ENCODE measurements around the gene KRTAP10-6.
A peak's percentile ranks its signal among the peaks of the same experiment; 100 is the strongest.
"Not testable (repeated sequence)": the region's sequence is repeated elsewhere in the genome, so short reads cannot be mapped to it uniquely, and the experiment has no call there.

KRTAP10-6 gene

DNA sequence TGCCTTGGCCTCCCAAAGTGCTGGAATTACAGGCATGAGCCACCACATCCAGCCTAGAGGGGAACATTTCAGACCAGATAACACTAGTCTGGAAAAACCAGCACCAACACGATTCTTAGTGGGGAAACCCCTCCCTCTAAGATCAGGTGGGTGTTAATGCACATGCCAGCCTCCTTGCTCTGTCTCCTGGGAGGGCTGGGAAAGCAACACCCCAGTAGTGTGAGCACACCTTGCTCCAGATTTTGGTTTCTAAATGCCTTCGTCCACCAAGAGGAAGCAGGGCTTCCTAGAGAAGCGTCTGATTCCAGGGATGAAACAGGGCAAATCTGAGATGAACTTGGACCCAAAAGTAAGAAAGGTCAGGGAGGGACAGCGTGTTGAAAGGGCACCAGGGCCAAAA, 21.0 kb downstream of the KRTAP10-6 start:
- no peak overlapping the region for H3K27ac ChIP-seq
- no peak for TF ChIP-seq Cebpa-rat (IDR thresholded peaks at IDR 0.05)
- no peak overlapping the region for H3K4me3 ChIP-seq
- H3K9me3 ChIP-seq, result peaks cover 17% of the 10 kb centered on the region
- H3K27me3 ChIP-seq, result no peaks in the 10 kb centered on the region
- peaks cover 5% of the 10 kb centered on the region for H3K4me1 ChIP-seq
- H4K20me1 ChIP-seq, result no peaks in the 10 kb centered on the region
- H3K9ac ChIP-seq, result no peak overlapping the region
- no peak overlapping the region for H3K4me2 ChIP-seq
- no peaks in the 10 kb centered on the region for H3K36me3 ChIP-seq

DNA sequence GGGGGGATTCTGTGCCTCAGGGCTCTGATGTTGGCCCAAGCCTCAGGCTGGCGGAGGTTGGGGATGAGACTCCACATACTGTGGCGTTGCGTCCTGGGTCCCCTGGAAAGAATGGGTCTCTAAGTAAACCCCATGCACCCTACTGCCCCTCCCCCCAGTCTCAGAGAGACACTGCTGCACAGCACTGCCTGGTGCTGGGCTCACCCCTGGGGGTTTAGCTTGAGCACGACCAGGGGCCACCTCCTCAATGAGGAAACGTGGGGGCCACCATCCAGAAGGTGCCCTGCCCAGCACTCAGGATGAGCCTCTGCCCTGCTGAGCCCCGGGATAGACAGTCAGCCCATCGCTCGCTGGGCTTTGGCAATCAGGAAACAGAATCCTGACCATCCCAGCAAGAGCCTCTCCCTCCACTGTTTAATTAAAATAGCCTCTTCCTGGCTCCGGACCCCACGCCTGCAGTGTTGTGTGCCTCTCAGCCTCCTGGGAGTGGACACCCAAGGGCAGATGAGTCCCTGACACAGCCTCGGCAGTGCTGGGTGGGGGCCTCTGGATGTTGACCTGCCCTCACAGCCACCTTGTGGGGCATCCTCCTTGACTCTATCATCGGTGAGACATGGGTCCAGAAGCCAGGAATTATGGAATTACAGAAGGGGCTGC, 22.3 kb downstream of the KRTAP10-6 start:
- Histone ChIP-seq H4K20me1 (no peaks in the 10 kb centered on the region), H3K4me2 (no peak overlapping the region), H3K27ac (no peak overlapping the region), H3K27me3 (no peaks in the 10 kb centered on the region), H3K9ac (no peak overlapping the region), H3K36me3 (no peaks in the 10 kb centered on the region), H3K4me3 (no peak overlapping the region), H3K9me3 (peaks cover 16% of the 10 kb centered on the region), H3K4me1 (peaks cover 5% of the 10 kb centered on the region)
- no peak for TF ChIP-seq Cebpa-rat (IDR thresholded peaks at IDR 0.05)

DNA sequence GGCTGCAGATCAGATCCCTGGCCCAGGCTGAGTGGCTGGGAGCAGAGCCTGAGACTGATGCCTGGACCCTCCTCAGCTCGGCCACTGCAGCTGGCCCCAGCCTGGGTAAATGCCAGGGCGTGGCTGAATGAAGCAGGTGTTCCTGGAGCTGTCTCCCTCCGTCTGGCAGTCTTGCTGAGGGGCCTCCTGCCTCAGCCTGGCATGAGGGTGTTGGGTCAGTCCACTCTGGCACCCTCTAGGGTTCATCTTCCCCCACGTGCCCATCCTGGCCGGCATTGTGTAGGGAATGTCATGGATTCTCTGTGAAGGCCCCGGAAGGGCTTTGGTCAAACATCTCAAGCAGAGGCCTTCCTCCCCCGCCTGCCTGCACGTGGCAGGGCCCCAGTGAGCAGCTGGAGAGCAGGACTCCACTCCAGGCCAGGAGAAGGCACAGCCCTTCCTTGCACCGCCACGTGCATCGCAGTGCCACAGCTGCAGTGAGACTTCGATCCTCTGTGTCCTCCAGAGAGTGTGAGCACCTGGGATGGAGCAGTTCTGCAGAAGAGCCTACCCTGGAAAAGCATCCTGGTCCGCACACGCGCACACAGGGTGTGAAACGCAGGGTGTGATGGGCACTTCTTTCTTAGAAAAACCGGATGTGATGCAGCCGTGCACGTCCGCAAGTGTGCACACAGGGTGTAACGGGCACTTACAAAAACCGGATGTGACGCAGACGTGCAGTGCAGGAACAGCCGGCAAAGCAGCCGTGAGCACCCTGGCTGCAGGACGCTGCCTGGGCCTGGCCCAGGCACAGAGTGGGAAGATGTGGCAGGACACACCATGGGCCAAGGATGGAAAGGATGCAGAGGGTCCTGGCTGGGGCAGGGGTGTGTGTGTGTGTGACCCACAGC, 23.4 kb downstream of the KRTAP10-6 start:
- Histone ChIP-seq H3K4me2 (no peak overlapping the region), H3K9ac (no peak overlapping the region), H3K36me3 (no peaks in the 10 kb centered on the region), H3K27me3 (no peaks in the 10 kb centered on the region), H3K4me3 (no peak overlapping the region), H3K27ac (no peak overlapping the region), H3K9me3 (peaks cover 18% of the 10 kb centered on the region), H4K20me1 (no peaks in the 10 kb centered on the region), H3K4me1 (peaks cover 5% of the 10 kb centered on the region)
- TF ChIP-seq Cebpa-rat (IDR thresholded peaks at IDR 0.05), result no peak

DNA sequence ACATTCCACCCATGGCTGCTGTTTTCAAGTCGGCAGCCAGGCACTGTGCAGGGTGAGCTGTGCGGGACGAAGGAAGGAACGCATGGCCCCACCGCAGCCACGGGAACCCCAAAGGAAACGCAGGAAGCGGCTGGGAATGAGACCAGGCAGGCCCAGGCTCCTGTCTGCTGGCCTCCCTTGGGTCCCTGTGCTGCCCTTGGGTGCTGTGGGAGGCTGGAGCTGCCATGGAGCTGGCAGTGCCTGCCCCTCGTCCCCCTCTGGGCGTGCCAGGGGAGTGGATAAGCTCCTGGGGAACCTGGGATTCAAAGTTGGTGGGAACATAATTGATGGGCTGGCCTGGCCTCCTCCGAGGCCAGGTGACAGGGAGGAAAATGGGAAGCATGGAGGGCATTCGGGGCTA, 24.0 kb downstream of the KRTAP10-6 start:
- no peaks in the 10 kb centered on the region for H3K27me3 ChIP-seq
- H3K9me3 ChIP-seq, result peaks cover 19% of the 10 kb centered on the region
- no peaks in the 10 kb centered on the region for H3K36me3 ChIP-seq
- no peak overlapping the region for H3K9ac ChIP-seq
- no peak overlapping the region for H3K27ac ChIP-seq
- no peak overlapping the region for H3K4me3 ChIP-seq
- no peaks in the 10 kb centered on the region for H4K20me1 ChIP-seq
- H3K4me2 ChIP-seq, result no peak overlapping the region
- H3K4me1 ChIP-seq, result peaks cover 5% of the 10 kb centered on the region
- TF ChIP-seq Cebpa-rat (IDR thresholded peaks at IDR 0.05), result no peak

- Histone ChIP-seq H4K20me1 (no peaks in the 10 kb centered on the region), H3K4me1 (peaks cover 5% of the 10 kb centered on the region), H3K27ac (no peak overlapping the region), H3K9me3 (peaks cover 19% of the 10 kb centered on the region), H3K4me3 (no peak overlapping the region), H3K36me3 (no peaks in the 10 kb centered on the region), H3K4me2 (no peak overlapping the region), H3K27me3 (no peaks in the 10 kb centered on the region), H3K9ac (no peak overlapping the region)
- TF ChIP-seq Cebpa-rat (IDR thresholded peaks at IDR 0.05), result no peak
Observed at GRCh38 chr21:44567481-44568171, 24.7 kb downstream of the KRTAP10-6 start.

- Histone ChIP-seq H3K27me3 (no peaks in the 10 kb centered on the region), H3K27ac (no peak overlapping the region)
Observed at GRCh38 chr21:44566403-44566802, 25.9 kb downstream of the KRTAP10-6 start.

DNA sequence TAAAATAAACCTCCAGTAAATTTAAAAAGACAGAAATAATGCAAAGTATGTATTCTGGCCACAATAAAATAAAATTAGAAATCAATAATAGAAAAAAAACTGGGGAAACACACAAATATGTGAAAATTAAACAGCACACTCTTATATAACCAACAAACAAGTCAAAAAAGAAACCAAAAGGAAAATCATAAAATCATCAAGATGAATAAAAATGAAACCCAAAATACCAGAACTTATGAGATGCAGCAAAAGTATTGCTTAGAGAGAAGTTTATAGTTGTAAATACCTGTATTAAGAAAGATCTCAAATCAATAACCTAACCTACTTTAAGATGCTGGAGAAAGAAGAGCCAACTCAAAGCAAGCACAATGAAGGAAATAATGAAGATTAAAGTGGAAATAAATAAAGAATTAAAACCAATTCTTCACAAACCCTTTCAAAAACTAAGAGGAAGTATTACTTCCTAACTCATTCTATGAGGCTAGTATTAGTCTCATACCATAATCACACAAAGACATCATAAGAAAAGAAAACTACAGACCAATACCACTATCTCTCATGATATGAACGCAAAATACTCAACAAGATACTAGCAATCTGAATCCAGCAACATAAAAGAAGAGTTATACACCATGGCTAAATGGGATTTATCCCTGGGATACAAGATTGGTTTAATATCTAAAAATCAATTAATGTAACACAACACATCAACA, 27.3 kb downstream of the KRTAP10-6 start:
- H3K27me3 ChIP-seq, result no peaks in the 10 kb centered on the region
- TF ChIP-seq Cebpa-rat (IDR thresholded peaks at IDR 0.05), result no peak
- peaks cover 9% of the 10 kb centered on the region for H3K9me3 ChIP-seq
- H3K36me3 ChIP-seq, result no peaks in the 10 kb centered on the region
- no peak overlapping the region for H3K4me2 ChIP-seq
- H3K27ac ChIP-seq, result no peak overlapping the region
- H3K4me1 ChIP-seq, result peaks cover 5% of the 10 kb centered on the region
- H4K20me1 ChIP-seq, result no peaks in the 10 kb centered on the region
- no peak overlapping the region for H3K4me3 ChIP-seq
- H3K9ac ChIP-seq, result no peak overlapping the region

More at GRCh38 chr21:44566403-44566802, 25.9 kb downstream of the KRTAP10-6 start:
- Histone ChIP-seq H3K9ac (no peak overlapping the region), H3K4me3 (no peak overlapping the region), H3K36me3 (no peaks in the 10 kb centered on the region), H3K4me2 (no peak overlapping the region), H4K20me1 (no peaks in the 10 kb centered on the region), H3K4me1 (peaks cover 5% of the 10 kb centered on the region), H3K9me3 (peaks cover 13% of the 10 kb centered on the region)
- no peak for TF ChIP-seq Cebpa-rat (IDR thresholded peaks at IDR 0.05)

DNA sequence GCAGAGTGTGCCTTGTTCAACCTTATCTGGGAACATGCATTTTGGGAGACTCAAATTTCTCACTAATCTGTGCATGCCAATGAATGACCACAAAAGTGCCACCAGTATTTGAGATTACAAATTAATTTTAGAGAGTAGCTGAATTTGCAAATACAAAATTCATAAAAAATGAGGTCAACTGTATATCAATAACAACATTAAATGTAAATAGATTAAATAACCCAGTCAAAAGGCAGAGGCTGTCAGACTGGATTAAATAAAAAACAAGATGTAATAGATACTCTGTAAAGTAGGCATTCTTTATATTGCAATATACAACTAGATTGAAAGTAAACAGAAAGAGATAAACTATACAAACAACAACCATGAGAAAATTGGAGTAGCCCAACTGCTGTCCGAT, 28.2 kb downstream of the KRTAP10-6 start:
- H3K4me1 ChIP-seq, result peaks cover 5% of the 10 kb centered on the region
- H3K27ac ChIP-seq, result no peak overlapping the region
- TF ChIP-seq Cebpa-rat (IDR thresholded peaks at IDR 0.05), result no peak
- no peaks in the 10 kb centered on the region for H4K20me1 ChIP-seq
- H3K27me3 ChIP-seq, result no peaks in the 10 kb centered on the region
- H3K4me2 ChIP-seq, result no peak overlapping the region
- H3K9me3 ChIP-seq, result peaks cover 18% of the 10 kb centered on the region
- H3K4me3 ChIP-seq, result no peak overlapping the region
- no peak overlapping the region for H3K9ac ChIP-seq
- H3K36me3 ChIP-seq, result no peaks in the 10 kb centered on the region

GRCh38 chr21:44558695-44559094, 33.6 kb downstream of the KRTAP10-6 start, which contains the start of gene KRTAP10-3:
KRTAP10-3 (minus strand) TSS chr21:44558795; CDS start chr21:44558715, 80 bp downstream.
- Histone ChIP-seq H4K20me1 (no peaks in the 10 kb centered on the region), H3K27ac (0 out of 2 replicates have a peak within 1 kb of the TSS, but pooled peaks have one; percentile 6), H3K4me2 (no peak within 1 kb of the TSS; the same call in 1 of the 2 replicates), H3K27me3 (no peaks in the 10 kb centered on the region), H3K36me3 (no peaks in the 10 kb centered on the region), H3K9ac (no peak within 1 kb of the TSS), H3K4me1 (peaks cover 42% of the 10 kb centered on the region), H3K4me3 (no peak within 1 kb of the TSS), H3K9me3 (peaks cover 17% of the 10 kb centered on the region)
- no peak for TF ChIP-seq Cebpa-rat (IDR thresholded peaks at IDR 0.05)

GRCh38 chr21:44558329-44558675, 34.0 kb downstream of the KRTAP10-6 start:
- H4K20me1 ChIP-seq, H3K36me3 ChIP-seq, H3K4me3 ChIP-seq, H3K27me3 ChIP-seq, H3K27ac ChIP-seq, H3K9ac ChIP-seq, H3K4me2 ChIP-seq: not testable (repeated sequence)
- Histone ChIP-seq H3K4me1 (peaks cover 42% of the 10 kb centered on the region), H3K9me3 (peaks cover 17% of the 10 kb centered on the region)

Data from BLaER1 (cell line).